Daoy (cell line): Measurements from ENCODE around the gene TRPM2. TPM values are rescaled to one million over a fixed set of nuclear protein-coding genes. Genes with fewer than 3 reads are reported as not detected.
"Not testable (repeated sequence)": the region's sequence is repeated elsewhere in the genome, so short reads cannot be mapped to it uniquely, and the experiment has no call there.

ENCODE experiments used
- DNase-seq: peaks from one replicate; pipeline ENCODE4 v3.0.0-alpha.2; 2015; ENCODE audit warnings: low read depth
- total RNA-seq: library from RNA; depleted of rRNA; stranded (reverse); fragments of >200 nt; shearing (Covaris generic); gene quantifications from 2 replicates; pipeline ENCODE4 v1.2.3, GENCODE V29; 2014

Gene TRPM2
- total RNA-seq, 1 experiment from 2014 or later = 4.4 TPM

DNA sequence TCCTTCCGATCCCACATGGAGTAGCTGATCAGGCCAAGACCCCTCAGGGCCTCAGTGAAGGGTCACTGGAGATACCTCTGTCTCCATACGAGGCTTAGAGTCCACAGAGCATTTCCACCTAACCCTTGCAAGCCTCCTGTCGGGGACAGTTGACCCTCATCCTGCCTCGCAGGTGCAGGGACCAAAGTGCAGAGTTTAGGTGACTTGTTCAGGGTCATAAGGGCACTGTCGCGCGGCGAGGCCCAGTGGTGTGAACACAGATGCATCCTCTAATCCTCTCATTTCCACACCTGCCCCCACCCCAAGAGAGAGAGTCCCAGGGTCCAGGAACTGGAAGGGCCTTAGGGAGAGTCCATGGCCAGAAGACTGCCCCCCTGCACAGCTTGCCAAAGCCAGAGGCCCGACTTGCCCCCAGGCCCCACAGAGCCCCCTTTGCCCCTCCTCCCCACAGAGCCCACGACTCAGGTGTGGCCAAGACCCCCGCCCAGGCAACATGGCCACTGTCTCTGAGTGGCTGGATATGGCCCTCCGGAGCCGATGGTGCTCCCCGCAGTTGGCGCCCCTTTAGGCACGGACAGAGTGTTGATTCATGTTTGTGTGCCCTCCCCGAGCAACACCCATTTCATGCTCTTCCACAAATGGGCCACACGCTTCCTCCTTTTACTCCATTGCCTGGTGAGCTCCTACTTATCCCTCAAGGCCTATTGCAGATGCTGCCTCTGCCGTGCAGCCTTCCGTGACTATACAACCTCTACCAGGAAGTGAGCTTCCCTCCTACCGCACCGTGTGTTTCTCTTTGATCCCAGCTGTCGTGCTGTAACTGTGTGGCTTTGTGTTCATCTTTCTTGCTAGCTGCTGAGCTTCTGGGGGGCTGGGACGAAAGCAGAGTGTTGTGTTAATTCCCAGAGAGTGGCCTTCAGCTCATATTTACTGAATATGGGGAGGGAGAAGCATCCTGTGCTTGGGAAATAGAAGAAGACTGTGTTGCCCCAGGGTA lies 1.7 kb downstream of the TRPM2 start:
- no peak for DNase-seq

DNA sequence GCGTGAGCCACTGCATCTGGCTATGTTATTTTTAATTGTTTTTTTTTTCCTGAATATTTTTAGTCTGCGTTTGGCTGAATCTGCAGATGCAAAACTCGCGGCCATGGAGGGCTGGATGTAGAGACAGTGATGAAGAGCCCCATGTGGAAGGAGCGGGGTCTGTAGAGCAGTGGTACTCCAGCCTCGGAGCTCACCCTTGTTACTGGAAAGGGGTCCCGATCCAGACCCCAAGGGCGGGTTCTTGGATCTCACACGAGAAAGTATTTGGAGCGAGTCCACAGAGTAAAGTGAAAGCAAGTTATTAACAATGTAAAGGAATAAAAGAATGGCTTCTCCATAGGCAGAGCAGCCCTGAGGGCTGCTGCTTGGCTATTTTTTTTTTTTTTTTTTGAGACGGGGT lies 2.7 kb downstream of the TRPM2 start:
- no peak for DNase-seq

GRCh38 chr21:44356636-44357035 lies 3.2 kb downstream of the TRPM2 start:
- DNase-seq = peak; percentile 53

- no peak for DNase-seq
Observed at GRCh38 chr21:44357064-44357837, 3.8 kb downstream of the TRPM2 start.

DNA sequence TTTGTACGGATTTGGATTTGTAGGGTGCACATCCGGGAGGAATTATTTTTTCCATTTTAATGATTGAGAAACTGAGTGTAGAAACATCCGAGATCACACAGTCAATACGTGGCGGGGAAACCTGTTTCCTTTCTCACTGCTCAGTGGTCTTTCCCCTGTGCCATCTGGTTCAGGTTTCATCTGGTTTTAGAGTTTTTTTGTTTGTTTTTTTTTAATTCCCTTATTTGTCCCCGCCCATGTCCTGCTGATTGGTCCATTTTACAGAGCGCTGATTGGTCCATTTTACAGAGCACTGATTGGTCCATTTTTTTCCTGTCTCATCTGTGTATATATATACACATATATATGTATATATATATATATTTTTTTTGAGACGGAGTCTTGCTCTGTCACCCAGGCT lies 6.0 kb downstream of the TRPM2 start:
- DNase-seq = no peak

- DNase-seq = no peak
Observed at GRCh38 chr21:44360159-44360558, 6.7 kb downstream of the TRPM2 start.

- not testable (repeated sequence) for DNase-seq
Observed at GRCh38 chr21:44361903-44362302, 8.5 kb downstream of the TRPM2 start.

DNA sequence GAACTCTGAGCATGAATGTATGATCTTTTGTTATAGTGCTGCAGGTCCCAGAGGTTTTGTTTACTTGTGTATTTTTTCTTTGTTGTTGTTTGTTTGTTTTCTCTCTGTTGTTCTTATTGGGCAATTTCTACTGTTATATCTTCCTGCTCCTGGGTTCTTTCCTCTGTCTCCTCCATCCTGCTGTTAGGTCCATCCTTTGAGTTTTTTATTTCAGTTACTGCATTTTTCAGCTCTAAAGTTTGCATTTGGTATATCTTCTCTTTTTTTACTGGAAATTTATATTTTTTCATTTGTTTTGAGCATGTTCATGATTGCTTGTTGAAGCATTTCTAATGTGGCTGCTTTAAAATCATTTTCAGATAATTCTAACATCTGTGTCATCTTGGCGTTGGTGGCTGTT lies 9.9 kb downstream of the TRPM2 start:
- no peak for DNase-seq

- DNase-seq = no peak
Observed at GRCh38 chr21:44364151-44365053, 11.0 kb downstream of the TRPM2 start.

DNA sequence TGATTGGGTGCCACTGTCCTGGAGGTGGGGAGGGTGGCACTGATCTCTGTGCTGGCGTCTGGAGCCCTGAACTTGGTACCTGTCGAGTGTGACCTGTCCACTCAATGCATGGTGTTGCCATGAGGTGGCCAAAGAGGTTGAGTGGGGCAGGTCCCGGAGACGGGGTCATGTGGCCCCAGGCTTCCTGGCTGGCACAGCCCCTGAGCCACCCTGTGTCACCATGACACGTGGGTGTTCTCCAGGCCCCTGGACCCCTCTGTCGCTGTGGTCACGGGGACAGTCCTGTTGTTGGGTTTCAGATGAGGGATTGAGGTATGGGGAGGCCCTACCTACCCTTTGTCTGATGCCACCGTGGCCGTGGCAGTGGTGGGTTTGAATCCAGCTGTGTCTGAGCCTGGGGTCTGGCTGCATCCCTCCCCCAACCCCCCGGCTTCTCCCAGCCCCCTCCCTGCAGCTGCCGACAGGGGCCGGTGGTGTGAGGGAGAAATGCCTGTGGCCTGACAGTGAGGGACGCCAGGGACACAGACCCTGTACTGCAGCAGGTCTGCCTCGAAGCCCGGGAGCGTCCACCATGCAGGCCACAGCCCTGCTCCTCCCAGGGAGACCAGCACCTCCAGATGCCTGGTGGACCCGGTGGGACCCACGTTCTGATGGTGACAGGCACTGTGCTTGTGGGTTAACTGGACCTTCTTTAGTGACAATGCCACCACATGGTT lies 12.0 kb downstream of the TRPM2 start:
- DNase-seq = no peak

GRCh38 chr21:44365967-44366585 lies 12.7 kb downstream of the TRPM2 start:
- no peak for DNase-seq

GRCh38 chr21:44366586-44367211 lies 13.3 kb downstream of the TRPM2 start:
- DNase-seq = no peak

DNA sequence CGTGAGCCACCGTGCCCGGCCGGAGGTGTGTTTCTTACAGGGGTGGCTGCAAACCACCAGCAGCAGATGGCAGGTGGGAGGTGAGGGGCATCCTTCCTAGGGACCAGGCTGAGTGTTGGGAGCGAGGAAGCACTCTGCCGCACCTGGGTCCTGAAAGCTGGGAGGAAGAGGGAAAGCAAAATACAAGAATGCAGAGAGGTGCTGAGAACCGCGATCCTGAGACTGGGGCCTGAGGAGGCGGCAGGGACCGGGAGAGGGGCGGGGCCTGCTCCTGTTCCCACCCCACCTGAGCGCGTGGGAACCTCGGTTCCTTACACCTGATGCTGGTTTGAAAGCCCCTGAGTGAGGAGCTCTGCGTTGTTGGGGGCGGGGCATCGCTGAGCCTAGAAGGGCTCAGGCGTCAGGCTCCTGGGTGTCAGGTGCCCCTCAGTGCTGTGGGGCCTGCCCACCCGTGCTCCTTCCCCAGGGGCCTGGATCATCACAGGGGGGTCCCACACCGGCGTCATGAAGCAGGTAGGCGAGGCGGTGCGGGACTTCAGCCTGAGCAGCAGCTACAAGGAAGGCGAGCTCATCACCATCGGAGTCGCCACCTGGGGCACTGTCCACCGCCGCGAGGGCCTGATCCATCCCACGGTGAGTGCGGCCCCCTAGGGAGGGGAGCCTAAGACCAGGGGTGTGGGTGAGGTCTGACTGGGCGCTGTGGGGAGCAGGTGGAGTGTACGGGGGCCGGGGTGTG lies 15.5 kb downstream of the TRPM2 start:
- peak; percentile 14 for DNase-seq

- DNase-seq = peak; percentile 65
Observed at GRCh38 chr21:44370027-44370735, 16.8 kb downstream of the TRPM2 start.

- DNase-seq = peak; percentile 6
Observed at GRCh38 chr21:44370786-44371410, 17.5 kb downstream of the TRPM2 start.

DNA sequence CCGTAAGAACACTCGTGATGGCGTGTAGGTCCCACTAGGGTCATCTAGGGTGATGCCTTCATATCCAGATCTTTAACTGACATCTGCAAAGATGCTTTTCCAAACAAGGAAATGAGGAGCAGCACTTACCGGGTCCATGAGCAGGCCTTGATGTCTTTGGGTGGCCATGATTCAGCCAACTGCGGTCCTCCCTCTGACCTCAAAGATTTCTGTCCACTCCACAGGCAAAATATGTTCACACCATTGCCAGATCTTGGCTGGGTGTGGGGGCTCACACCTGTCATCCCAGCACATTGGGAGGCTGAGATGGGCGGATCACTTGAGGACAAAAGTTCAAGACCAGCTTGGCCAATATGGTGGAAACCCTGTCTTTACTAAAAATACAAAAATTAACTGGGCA lies 18.2 kb downstream of the TRPM2 start:
- no peak for DNase-seq

- no peak for DNase-seq
Observed at GRCh38 chr21:44372616-44373015, 19.2 kb downstream of the TRPM2 start.

GRCh38 chr21:44374601-44375280 lies 21.3 kb downstream of the TRPM2 start:
- no peak for DNase-seq
